Measurements from ENCODE around the gene TRMT112.
"Not testable (repeated sequence)": the region's sequence is repeated elsewhere in the genome, so short reads cannot be mapped to it uniquely, and the experiment has no call there.

TRMT112 gene

DNA sequence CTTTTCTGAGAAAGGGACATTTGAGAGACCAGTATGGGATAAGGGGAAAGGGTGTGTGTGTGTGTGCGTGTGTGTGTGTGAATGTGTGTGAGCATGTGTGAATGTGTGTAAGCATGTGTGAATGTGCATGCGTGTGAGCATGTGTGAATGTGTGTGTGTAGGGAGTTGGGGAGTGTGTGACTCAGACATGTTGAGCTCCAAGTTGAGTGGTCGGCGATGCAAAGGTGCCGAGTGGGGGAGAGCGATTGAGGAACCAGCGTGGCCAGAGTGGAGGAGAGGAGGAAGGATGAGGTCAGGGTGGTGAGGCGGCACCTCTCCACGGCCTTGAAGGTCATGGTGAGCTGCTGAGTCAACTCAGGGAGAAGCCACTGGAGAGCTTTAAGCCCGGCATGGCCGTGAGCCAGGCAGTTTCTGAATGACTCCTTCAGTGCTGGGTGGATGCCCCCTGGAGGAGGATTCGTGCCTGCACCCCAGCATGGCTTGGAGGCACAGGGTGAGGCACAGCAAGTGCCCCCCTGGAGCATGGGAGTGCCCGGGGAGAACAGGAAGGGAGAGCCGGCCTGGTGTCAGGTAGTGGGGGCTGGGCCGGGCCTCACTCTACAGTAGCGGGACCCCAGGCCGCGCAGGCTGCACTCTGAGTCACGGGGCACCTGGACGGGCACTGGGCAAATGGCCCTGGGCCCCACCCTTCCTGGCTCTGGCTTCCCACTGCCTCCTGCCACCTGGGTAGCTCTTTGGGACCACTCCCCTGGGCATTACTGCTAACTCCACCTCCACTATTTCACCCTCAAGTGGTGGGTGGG lies 14.4 kb upstream of the TRMT112 start:
- peak; percentile 66 to 75 for DNase-seq (ENCODE audit: low read depth in 2 of 2)

DNA sequence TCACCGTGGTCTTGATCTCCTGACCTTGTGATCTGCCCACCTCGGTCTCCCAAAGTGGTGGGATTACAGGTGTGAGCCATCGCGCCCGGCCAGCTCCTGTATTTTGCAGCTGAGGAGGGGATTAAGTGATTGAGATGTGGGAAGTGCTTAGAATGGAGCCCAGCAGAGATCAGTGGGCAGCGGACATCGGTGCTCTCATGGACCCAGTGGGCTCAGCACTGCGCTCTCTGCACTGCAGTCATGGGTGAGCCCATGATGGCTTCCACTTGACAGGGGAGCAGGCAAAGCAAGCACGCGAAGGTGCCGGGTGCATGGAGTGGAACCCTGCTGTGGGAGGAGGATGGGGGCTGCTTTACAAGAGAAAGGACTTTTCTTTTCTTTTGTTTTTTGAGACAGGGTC lies 13.5 kb upstream of the TRMT112 start:
- no peak for DNase-seq (ENCODE audit: low read depth in 2 of 2)

- no peak for DNase-seq (ENCODE audit: low read depth in 2 of 2)
These were observed 10.6 kb upstream of the TRMT112 start for GRCh38 chr11:64327993-64328392.

- DNase-seq (ENCODE audit: low read depth in 2 of 2), result no peak
These were observed 10.0 kb upstream of the TRMT112 start for GRCh38 chr11:64327375-64327774.

DNA sequence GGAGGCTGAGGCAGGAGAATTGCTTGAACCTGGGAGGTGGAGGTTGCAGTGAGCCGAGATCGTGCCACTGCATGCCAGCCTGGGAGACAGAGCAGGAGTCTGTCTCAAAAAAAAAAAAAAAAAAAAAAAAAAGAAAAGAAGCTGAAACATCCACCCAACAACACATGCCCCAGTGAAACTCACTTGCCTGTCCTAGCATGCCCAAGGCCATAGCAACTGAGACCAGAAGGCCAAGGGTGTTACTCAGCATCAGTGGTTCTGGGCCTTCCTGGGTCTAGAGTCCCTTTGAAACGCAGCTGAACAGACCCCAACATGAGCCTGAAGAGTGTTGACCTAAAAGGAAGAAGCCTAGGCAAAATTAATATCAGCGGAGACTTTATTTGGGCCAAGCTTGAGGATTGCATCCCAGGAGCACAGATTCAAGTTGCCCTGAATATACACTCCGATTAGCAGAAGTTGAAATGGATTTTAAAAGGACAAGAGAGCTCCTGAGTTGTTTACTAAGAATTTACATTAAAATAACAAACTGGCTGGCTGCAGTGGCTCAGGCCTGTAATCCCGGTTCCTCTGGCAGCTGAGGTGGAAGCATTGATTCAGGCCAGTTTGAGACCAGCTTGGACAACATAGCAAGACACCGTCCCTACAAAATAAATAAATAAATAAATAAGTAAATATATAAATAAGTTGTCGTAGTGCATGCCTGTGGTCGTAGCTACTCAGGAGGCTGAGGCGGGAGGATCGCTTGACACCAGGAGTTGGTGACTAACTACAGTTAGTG lies 7.5 kb upstream of the TRMT112 start:
- no peak for DNase-seq (ENCODE audit: low read depth in 2 of 2)

GRCh38 chr11:64323984-64324383 lies 6.6 kb upstream of the TRMT112 start:
- DNase-seq (ENCODE audit: low read depth in 2 of 2), result not testable (repeated sequence)

DNA sequence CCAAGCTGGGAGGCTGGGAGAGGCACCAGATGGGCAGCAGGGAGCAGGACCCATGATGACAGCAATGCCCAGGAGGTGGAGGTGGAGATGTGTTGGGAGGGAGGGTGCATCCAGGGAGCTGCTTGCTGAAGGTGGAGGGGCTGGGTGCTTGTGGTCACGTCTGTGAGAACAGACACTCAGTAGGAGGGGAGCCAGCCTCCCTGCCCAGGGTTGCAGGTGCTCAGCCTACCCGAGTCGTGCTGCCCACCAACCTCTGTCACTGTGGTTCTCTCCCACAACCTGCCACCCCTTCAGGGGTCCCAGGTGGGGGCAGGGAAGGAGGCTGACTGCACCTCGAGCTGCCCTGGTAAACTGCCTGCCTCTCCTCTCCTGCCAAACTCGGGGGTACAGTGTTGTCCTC lies 6.0 kb upstream of the TRMT112 start:
- DNase-seq (ENCODE audit: low read depth in 2 of 2), result no peak

- DNase-seq (ENCODE audit: low read depth in 2 of 2), result no peak
These were observed 5.5 kb upstream of the TRMT112 start for GRCh38 chr11:64322925-64323260.

- DNase-seq (ENCODE audit: low read depth in 2 of 2), result no peak
These were observed 4.2 kb upstream of the TRMT112 start for GRCh38 chr11:64321533-64321932.

- no peak for DNase-seq (ENCODE audit: low read depth in 2 of 2)
These were observed 3.7 kb upstream of the TRMT112 start for GRCh38 chr11:64321026-64321425.

- no peak for DNase-seq (ENCODE audit: low read depth in 2 of 2)
These were observed 3.2 kb upstream of the TRMT112 start for GRCh38 chr11:64320556-64320955.

DNA sequence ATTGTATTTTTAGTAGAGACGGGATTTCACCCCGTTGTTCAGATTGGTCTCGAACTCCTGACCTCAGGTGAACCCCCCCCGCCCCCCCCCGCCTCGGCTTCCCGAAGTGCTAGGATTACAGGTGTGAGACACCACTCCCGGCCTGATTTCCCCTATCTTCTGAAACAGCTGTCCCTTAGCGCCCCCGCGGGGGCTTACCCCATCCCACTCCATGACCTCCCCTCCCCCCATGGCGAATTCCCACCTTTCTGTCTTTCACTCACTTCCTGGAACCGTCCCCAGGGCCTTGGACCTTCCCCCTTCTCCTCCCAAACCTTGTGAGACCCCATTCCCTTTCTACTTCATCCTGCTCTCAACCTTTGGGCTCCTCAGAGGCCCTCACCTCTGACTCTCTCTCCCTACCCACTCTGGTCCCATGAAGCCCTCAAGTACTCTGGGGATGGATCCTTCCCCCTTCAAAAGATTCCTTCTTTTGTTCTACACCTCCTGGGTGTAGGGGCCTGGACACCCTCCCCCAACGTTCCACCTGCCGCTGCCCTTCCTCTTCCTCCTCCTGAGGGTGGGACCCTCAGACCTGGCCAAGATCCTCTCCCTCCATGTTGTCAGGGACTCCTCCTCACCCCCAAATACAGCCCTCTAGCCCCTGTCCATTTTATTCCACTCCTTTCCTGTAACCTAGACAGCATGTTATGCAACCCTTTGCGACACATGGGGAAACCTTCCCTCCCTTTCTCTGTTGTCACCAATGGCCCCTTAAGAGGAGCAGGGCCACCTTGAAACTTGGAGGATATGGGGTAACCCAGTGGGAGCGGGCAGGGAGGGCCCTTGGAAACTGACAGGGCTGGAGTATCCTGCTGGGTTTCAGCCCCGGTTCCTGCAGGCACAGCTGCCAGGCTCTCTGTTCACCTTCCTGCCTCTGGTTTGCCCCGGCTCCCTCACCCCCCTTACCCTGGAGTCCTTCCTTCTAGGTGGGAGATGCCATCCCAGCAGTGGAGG lies 1.7 kb upstream of the TRMT112 start:
- DNase-seq (ENCODE audit: low read depth in 2 of 2), result no peak

DNA sequence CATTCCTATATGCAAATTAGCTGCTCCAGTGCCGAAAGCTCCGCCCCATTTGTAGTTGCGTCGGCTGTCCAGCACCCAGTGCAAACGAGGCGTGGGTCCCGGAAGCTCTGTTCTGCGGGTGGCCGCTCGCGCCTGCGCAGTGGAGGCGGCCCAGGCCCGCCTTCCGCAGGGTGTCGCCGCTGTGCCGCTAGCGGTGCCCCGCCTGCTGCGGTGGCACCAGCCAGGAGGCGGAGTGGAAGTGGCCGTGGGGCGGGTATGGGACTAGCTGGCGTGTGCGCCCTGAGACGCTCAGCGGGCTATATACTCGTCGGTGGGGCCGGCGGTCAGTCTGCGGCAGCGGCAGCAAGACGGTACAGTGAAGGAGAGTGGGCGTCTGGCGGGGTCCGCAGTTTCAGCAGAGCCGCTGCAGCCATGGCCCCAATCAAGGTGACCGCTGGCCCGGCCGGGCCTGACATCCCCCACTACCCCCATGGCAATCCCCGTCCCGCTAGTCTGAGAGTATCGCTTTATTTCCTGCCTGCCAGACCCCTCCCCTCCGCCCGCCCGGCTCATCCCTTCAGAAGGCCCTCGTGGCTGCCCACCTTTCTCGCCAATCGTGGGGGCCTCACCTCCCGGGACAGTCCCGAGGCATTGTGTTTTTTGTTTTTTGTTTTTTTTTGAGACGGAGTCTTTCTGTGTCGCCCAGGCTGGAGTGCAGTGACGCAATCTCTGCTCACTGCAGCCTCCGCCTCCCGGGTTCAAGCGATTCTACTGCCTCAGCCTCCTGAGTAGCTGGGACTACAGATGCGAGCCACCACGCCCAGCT lies 804 bp upstream of the TRMT112 start, which contains the start of gene PRDX5:
PRDX5 (plus strand) TSS at position 161 of the 805 bp plus-strand sequence; CDS start at position 256, 95 bp downstream.
- peak; percentile 89 to 92 for DNase-seq (ENCODE audit: low read depth in 2 of 2)

DNA sequence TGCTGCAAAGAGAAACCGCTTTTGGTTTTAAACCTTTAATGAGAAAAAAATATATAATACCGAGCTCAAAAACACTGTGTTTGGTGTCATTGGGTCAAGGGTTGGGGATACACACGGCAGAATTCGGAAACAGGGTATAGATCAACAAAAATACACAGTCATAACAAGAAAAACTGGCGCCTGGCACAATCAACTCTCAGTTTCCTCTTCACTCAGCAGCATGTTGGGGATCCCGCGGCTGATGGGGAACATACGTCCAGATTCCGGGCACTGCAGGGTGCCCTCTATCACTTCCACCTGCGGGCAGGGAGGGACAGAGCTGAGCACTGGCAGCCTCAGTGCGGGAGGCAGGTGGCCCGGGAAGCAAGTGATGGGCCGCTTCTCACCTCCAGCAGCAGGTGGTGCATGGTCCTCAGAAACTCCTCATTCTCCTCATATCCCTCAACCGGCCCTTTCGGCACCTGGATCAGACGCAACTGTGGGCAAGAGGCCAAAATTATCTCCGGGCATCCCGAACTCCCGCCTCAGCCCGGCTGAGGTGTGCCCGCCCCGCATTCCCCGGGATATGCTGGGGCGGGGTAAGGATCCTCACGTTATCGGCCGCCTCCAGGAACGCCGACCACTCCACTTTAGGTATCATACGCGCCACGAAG lies 561 bp downstream of the TRMT112 start:
- DNase-seq (ENCODE audit: low read depth in 2 of 2), result peak in 1 of 2 donors; percentile 25

GRCh38 chr11:64315667-64316526 lies 1.5 kb downstream of the TRMT112 start:
- DNase-seq (ENCODE audit: low read depth in 2 of 2), result not testable (repeated sequence)

- no peak for DNase-seq (ENCODE audit: low read depth in 2 of 2)
These were observed 2.4 kb downstream of the TRMT112 start for GRCh38 chr11:64314805-64315561.

DNA sequence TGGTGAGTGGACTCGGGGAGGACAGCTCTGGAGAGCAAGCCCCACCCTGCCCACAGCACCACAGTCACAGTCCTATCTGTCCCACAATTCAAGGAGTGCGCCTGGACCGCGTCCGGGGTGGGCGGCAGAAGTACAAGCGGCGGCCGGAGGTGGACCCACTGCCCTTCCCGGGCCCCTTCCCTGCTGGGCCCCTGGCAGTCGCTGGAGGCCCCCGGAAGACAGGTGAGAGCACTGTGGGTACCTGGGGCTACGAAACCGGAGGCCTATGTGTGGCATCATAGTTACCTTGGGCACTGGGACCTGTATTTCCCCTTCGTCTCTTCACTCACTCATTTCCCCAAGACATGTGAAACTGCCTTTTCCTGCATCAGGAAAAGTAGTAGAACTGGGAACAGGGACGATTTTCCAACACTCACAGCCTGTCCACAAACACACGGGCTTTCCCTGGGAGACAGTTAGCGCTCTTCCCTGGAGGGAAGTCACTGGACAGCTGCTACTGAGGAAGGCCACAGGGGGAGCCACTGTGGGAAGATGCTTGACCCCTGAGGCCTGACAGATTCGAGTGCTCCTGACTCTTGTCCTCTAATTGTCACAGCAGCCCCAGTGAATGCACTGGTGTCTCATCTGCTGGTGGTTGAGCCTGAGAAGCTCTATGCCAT lies 3.1 kb downstream of the TRMT112 start:
- DNase-seq (ENCODE audit: low read depth in 2 of 2), result no peak

DNA sequence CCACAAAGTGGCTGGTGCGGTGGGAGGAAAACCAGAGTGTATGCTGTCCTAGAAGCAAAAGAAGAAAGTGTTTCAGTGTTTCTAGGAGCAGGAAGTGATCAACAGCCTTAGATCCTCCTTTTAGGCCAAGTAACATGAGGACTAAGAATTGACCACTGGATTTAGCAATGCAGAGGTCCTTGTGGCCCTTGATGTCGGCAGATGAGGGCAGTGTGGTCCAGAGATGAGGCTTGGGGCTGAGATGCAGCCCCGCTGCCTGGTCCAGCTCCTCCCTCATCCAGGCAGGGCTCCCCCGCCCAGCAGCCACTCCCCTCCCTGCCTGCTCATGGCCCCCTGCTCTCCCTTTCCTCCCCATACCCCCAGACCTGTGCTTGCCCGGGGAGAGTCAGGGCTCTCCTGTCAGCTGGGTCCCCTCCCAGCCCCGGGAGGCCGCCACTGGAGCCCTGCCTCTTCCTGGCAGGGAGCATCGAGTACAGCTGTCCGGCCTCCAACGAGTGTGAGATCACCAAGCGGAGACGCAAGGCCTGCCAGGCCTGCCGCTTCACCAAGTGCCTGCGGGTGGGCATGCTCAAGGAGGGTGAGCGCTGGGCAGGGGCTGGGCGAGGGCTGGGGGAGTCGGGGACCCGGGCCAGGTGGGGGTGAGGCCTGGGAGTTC lies 3.7 kb downstream of the TRMT112 start:
- DNase-seq (ENCODE audit: low read depth in 2 of 2), result no peak

Measured in stimulated activated CD4-positive, alpha-beta T cell treated with anti-CD3 and anti-CD28 coated beads, Interleukin-4, amount 100 ng/mL, for 48 hours (primary cell).